Stimulated activated CD8-positive, alpha-beta memory T cell treated with anti-CD3 and anti-CD28 coated beads, Interleukin-4, amount 100 ng/mL, for 4 hours (primary cell): ENCODE results near the gene ELP4.

Experiments
- DNase-seq, 2 donors: peaks; one replicate each; pipeline ENCODE4 v3.0.0-alpha.2; 2020; ENCODE audit warnings: low read depth in 2 of 2, low spot score in 1 of 2

ELP4 gene

GRCh38 chr11:31770011-31770700 is 260.6 kb downstream of the ELP4 start:
- no peak for DNase-seq

- no peak for DNase-seq
Observed at GRCh38 chr11:31772412-31772811, 262.8 kb downstream of the ELP4 start.

- DNase-seq, result no peak
Observed at GRCh38 chr11:31779374-31779791, 269.8 kb downstream of the ELP4 start.

- no peak for DNase-seq
Observed at GRCh38 chr11:31780078-31780477, 270.5 kb downstream of the ELP4 start.

- no peak for DNase-seq
Observed at GRCh38 chr11:31780480-31780971, 271.0 kb downstream of the ELP4 start.

GRCh38 chr11:31782257-31782656 is 272.7 kb downstream of the ELP4 start:
- no peak for DNase-seq

GRCh38 chr11:31783252-31783651 is 273.7 kb downstream of the ELP4 start:
- DNase-seq, result no peak

- no peak for DNase-seq
Observed at GRCh38 chr11:31784611-31785010, 275.0 kb downstream of the ELP4 start.

GRCh38 chr11:31786996-31787685 is 277.6 kb downstream of the ELP4 start:
- no peak for DNase-seq

- DNase-seq, result no peak
Observed at GRCh38 chr11:31788085-31788484, 278.5 kb downstream of the ELP4 start.

- DNase-seq, result no peak
Observed at GRCh38 chr11:31790649-31791048, 281.1 kb downstream of the ELP4 start.

GRCh38 chr11:31792036-31792435 is 282.5 kb downstream of the ELP4 start:
- no peak for DNase-seq

- no peak for DNase-seq
Observed at GRCh38 chr11:31792456-31792855, 282.9 kb downstream of the ELP4 start.

GRCh38 chr11:31793264-31793663 is 283.7 kb downstream of the ELP4 start:
- DNase-seq, result no peak

- no peak for DNase-seq
Observed at GRCh38 chr11:31794548-31794947, 285.0 kb downstream of the ELP4 start.

GRCh38 chr11:31795706-31796498 is 286.3 kb downstream of the ELP4 start:
- DNase-seq, result no peak

- DNase-seq, result no peak
Observed at GRCh38 chr11:31796499-31797189, 287.1 kb downstream of the ELP4 start.

GRCh38 chr11:31797190-31798056 is 287.9 kb downstream of the ELP4 start:
- DNase-seq, result no peak

GRCh38 chr11:31798057-31798553 is 288.5 kb downstream of the ELP4 start:
- DNase-seq, result no peak
